Heart left ventricle (tissue), 13 donors: Measurements from ENCODE around the gene DLGAP5.

Source experiments
- CTCF ChIP-seq, 12 donors: fragments of 200-600 bp; sonication (generic) in 4 of 12; IDR thresholded peaks; one replicate each; pipeline versions ENCODE4 v1.5.0 to v1.8.0; 2018 to 2022; ENCODE audit warnings: antibody characterized with exemption in 12 of 12, mild to moderate bottlenecking in 5 of 12
- POLR2A ChIP-seq, 2 donors: fragments of 450-650 bp; IDR thresholded peaks; one replicate each; pipeline ENCODE4 v1.6.1; 2017; ENCODE audit warnings: antibody characterized with exemption in 2 of 2, mild to moderate bottlenecking in 2 of 2, moderate library complexity in 2 of 2
- donor health status: ischemic (EF 13 %, LVEDD 7.1; RV severe dilation, severe dysfunction).
- donor health status: DM: no; HTN: yes; CAD: no.
- donor health status: DM: no; HTN: no; CAD: no.
- donor health status: ischemic (EF 25% LVEDD 6.9; RV normal size, moderate dysfunction).
- donor health status: ischemic (EF 25% LVEDD 5.7; RV mildly dilated, moderate dysfunction).
- donor health status: ischemic (EF 35%, LVEDD 5.7; RV mildly dilated, moderate dysfunction).
- donor health status: nonischemic (EF 11% LVEDD 7.7; RV severe dilation, severe dysfunction).
- donor health status: DM: yes; HTN: yes; CAD: no.
- donor health status: PGD.
- donor health status: ischemic (EF 29% LVEDD 5.4; RV normal size, mild dysfunction).
- donor health status: nonischemic (EF 23%, LVEDD 6.1; RV moderate dilation, normal function).

- TF ChIP-seq POLR2A (IDR thresholded peaks at IDR 0.05) (no peak), CTCF (IDR thresholded peaks at IDR 0.05) (no peak)
Observed at GRCh38 chr14:55116246-55117030, 74.9 kb downstream of the DLGAP5 start.
